ENCODE measurements around the gene HDDC2. TPM values are rescaled to one million over a fixed set of nuclear protein-coding genes. Genes with fewer than 3 reads are reported as not detected.

HDDC2 gene
- total and polyA plus RNA-seq, 2 of the 8 experiments (the other 6 are each of a cell fraction or from before 2014, with no cell fraction given), result 89.3 to 129 TPM

GRCh38 chr6:125231574-125232343 lies 70.0 kb downstream of the HDDC2 start:
- Histone ChIP-seq H3K4me1 (replicated peaks in 1 of 4; ENCODE audit: control insufficient read depth in 3 of 4, insufficient read depth in 4 of 4, low read length in 3 of 4) (peaks cover 0 to 5% (median 0%) of the 10 kb centered on the region in 4 experiments; a peak in 1 of 7 replicates), H2BK120ac (replicated peaks; ENCODE audit: low read depth, low read length) (no peak overlapping the region), H3K79me2 (ENCODE audit: control insufficient read depth in 1 of 2, insufficient read depth in 2 of 2, low read length in 2 of 2) (no peaks in the 10 kb centered on the region), H2BK5ac (ENCODE audit: low read depth, low read length) (no peak overlapping the region), H2BK15ac (ENCODE audit: low read length) (no peak overlapping the region), H3K4me3 (ENCODE audit: extremely low read depth in 1 of 4, insufficient read depth in 2 of 4, low read depth in 3 of 4, low read length in 4 of 4) (no peak overlapping the region), H4K8ac (ENCODE audit: extremely low read depth, insufficient read depth, low read length) (no peak overlapping the region), H3K4me2 (ENCODE audit: insufficient read depth in 1 of 2, low read depth in 2 of 2, low read length in 2 of 2) (no peak overlapping the region), H3K9ac (replicated peaks in 1 of 4; ENCODE audit: extremely low read depth in 1 of 4, low read depth in 3 of 4, low read length in 3 of 4) (no peak overlapping the region), H3K27ac (ENCODE audit: low read depth, low read length) (no peak overlapping the region), H4K5ac (ENCODE audit: insufficient read length, low read depth, low read length) (no peak overlapping the region), H3K23ac (ENCODE audit: insufficient read length) (no peak overlapping the region), H3K79me1 (ENCODE audit: low read depth, low read length) (no peaks in the 10 kb centered on the region), H3K4ac (replicated peaks; ENCODE audit: insufficient read length, low read depth, low read length) (no peak overlapping the region), H4K91ac (replicated peaks; ENCODE audit: insufficient read length, low read length) (no peak overlapping the region), H3K23me2 (ENCODE audit: low read depth, low read length) (no peaks in the 10 kb centered on the region), H3K14ac (ENCODE audit: insufficient read length) (no peak overlapping the region), H3K56ac (replicated peaks; ENCODE audit: insufficient read length, low read depth, low read length) (no peak overlapping the region), H2AK5ac (ENCODE audit: low read depth, low read length) (no peak overlapping the region), H2BK20ac (ENCODE audit: low read length) (no peak overlapping the region), H3K18ac (ENCODE audit: extremely low read depth, low read length) (no peak overlapping the region), H2BK12ac (ENCODE audit: low read depth, low read length) (no peak overlapping the region), H4K20me1 (replicated peaks in 1 of 2; ENCODE audit: control insufficient read depth in 1 of 2, insufficient read depth in 2 of 2, low read length in 2 of 2) (no peaks in the 10 kb centered on the region), H2AFZ (ENCODE audit: low read length) (no peak overlapping the region), H3K27me3 (replicated peaks in 1 of 4; ENCODE audit: control insufficient read depth in 3 of 4, extremely low read depth in 1 of 4, insufficient read depth in 3 of 4, low read length in 3 of 4) (no peaks in the 10 kb centered on the region), H3K36me3 (ENCODE audit: control insufficient read depth in 2 of 4, insufficient read depth in 4 of 4, low read length in 3 of 4) (no peaks in the 10 kb centered on the region), H3K9me3 (ENCODE audit: insufficient read depth in 2 of 2, low read depth in 1 of 2, low read length in 1 of 2) (no peaks in the 10 kb centered on the region)
- CTCF ChIA-PET (ENCODE audit: partially characterized antibody), result interaction anchor here (1.0 to 1.1 kb wide), 2 partner anchors 10 to 73 kb away, joined by 3 read pairs; no protein-coding TSS in a partner anchor
- WGBS, 2 experiments (ENCODE audit: extremely low coverage in 1 of 2, insufficient coverage in 1 of 2, insufficient read length in 1 of 2, insufficient replicate concordance in 2 of 2, low coverage in 1 of 2, low lambda C conversion rate in 2 of 2, missing lambda C conversion rate in 1 of 2), result 87% methylated on average over 7 of the region's 7 CpGs; no CpG with 5 or more reads in 1 of the 2 experiments
- DNase-seq (ENCODE audit: low read depth in 1 of 2, low spot score in 2 of 2) (no peak), FAIRE-seq (no peak)
- POLR2A ChIA-PET (ENCODE audit: partially characterized antibody), result no interaction called here
- TF ChIP-seq CBX5 (IDR thresholded peaks at IDR 0.05; ENCODE audit: low read depth, low read length), result no peak
- no peak for TF ChIP-seq HDAC6 (IDR thresholded peaks at IDR 0.05; ENCODE audit: low read depth, low read length)

Measured in H1 (cell line).